Measurements from ENCODE around the gene MCF2L2. TPM values are rescaled to one million over a fixed set of nuclear protein-coding genes. Genes with fewer than 3 reads are reported as not detected.

MCF2L2 gene
- total RNA-seq, 3 donors from 2014 or later (not counting 1 experiment from before 2014, with no cell fraction given): 2.2 to 4.9 (median 2.7) TPM

DNA sequence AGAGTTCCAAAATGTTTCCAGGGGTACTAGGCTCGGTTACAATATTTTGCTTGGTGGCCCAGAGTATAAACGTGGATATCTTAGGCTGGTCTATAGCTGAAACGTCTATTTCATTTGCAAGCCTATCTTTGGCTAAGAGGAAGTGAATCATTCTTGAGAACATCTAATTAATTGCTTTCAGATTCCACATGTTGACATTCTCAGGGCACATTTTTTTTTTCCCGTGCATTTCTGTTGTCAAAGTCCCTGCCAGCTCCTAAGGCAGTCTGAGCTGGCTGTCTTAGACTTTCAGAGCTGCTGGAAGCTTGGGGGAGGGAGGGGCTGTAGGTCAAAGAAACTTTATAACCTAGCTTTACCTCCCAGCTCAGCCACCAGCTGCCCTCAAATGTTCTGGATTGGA is 242.7 kb downstream of the MCF2L2 start:
- Mint-ChIP-seq H3K4me3 (no peak overlapping the region), H3K36me3 (no peaks in the 10 kb centered on the region), H3K9me3 (no peaks in the 10 kb centered on the region), H3K27me3 (ENCODE audit: low read depth in 2 of 2) (peaks cover 2 to 9% of the 10 kb centered on the region in 2 donors), H3K27ac (no peak overlapping the region), H3K4me1 (no peaks in the 10 kb centered on the region)
- no peak overlapping the region for H3K4me3 ChIP-seq (ENCODE audit: low read length)
- DNase-seq: no peak
- intact Hi-C loops (cut with micrococcal nuclease): loop anchor here (5.0 kb wide), 1 partner anchor 63 kb away; no protein-coding TSS in a partner anchor
- TF ChIP-seq, protein P1, sequence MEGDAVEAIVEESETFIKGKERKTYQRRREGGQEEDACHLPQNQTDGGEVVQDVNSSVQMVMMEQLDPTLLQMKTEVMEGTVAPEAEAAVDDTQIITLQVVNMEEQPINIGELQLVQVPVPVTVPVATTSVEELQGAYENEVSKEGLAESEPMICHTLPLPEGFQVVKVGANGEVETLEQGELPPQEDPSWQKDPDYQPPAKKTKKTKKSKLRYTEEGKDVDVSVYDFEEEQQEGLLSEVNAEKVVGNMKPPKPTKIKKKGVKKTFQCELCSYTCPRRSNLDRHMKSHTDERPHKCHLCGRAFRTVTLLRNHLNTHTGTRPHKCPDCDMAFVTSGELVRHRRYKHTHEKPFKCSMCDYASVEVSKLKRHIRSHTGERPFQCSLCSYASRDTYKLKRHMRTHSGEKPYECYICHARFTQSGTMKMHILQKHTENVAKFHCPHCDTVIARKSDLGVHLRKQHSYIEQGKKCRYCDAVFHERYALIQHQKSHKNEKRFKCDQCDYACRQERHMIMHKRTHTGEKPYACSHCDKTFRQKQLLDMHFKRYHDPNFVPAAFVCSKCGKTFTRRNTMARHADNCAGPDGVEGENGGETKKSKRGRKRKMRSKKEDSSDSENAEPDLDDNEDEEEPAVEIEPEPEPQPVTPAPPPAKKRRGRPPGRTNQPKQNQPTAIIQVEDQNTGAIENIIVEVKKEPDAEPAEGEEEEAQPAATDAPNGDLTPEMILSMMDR (IDR thresholded peaks at IDR 0.05): no peak
- 33% methylated on average over 4 of the region's 4 CpGs for WGBS (ENCODE audit: insufficient coverage)
- H3K27me3 ChIP-seq (ENCODE audit: control insufficient read depth, insufficient read depth, low read length): no peaks in the 10 kb centered on the region
- H3K27ac ChIP-seq (ENCODE audit: low read length): no peak overlapping the region
- no peaks in the 10 kb centered on the region for H3K4me1 ChIP-seq (ENCODE audit: control insufficient read depth, insufficient read depth, low read length)
- no peak for ATAC-seq
- H3K36me3 ChIP-seq (ENCODE audit: control insufficient read depth, insufficient read depth, low read length): no peaks in the 10 kb centered on the region
- H3K9me3 ChIP-seq (ENCODE audit: control insufficient read depth, insufficient read depth, low read length): no peaks in the 10 kb centered on the region

DNA sequence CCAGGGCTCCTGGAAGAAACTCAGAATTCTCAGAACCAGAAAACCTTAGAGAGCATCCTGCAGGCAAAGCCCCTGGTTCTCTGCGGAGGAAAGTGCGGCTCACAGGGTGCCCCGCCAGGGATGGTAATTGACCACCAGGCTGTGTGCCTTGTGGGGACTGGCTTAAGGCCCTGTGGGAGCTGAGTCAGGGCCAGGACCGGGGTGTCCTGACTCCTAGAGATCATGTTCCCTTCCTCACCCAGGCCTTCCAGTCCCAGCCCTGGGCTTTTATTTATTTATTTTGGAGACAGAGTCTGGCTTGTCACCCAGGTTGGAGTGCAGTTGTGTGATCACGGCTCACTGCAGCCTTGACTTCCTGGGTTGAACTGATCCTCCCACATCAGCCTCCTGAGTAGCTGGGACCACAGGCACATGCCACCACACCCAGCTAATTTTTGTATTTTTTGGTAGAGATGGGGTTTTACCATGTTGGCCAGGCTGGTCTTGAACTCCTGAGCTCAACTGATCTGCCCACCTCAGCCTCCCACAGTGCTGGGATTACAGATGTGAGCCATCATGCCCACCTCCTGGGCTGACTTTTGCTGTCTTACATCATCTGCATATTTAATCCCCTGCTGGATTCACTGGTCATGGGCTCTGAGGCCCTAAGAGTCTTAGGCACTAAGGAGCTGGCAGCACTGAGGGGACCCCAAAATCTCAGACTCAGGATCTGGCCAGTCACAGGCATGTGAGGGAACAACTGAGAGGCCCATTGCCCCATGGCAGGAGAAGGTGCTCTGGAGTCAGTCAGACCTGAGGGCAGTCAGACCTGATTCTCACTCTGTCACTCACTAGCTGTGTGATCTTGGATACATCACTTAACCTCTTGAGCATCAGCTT is 245.4 kb downstream of the MCF2L2 start:
- Mint-ChIP-seq H3K9me3 (no peaks in the 10 kb centered on the region), H3K4me3 (no peak overlapping the region), H3K27ac (peak overlapping the region in 1 of 2 donors; percentile 27), H3K36me3 (no peaks in the 10 kb centered on the region), H3K27me3 (ENCODE audit: low read depth in 2 of 2) (peaks cover 15 to 29% of the 10 kb centered on the region in 2 donors), H3K4me1 (peaks cover 0 to 10% of the 10 kb centered on the region in 2 donors)
- Histone ChIP-seq H3K4me3 (ENCODE audit: low read length) (no peak overlapping the region), H3K27me3 (ENCODE audit: control insufficient read depth, insufficient read depth, low read length) (peaks cover 11% of the 10 kb centered on the region), H3K9me3 (ENCODE audit: control insufficient read depth, insufficient read depth, low read length) (no peaks in the 10 kb centered on the region), H3K36me3 (ENCODE audit: control insufficient read depth, insufficient read depth, low read length) (no peaks in the 10 kb centered on the region), H3K27ac (ENCODE audit: low read length) (no peak overlapping the region), H3K4me1 (ENCODE audit: control insufficient read depth, insufficient read depth, low read length) (peaks cover 13% of the 10 kb centered on the region)
- ATAC-seq (no peak), DNase-seq (no peak)
- TF ChIP-seq, protein P1 (IDR thresholded peaks at IDR 0.05): no peak
- WGBS (ENCODE audit: insufficient coverage): 87% methylated on average over 5 of the region's 5 CpGs
- intact Hi-C loops (cut with micrococcal nuclease): no loop called here

DNA sequence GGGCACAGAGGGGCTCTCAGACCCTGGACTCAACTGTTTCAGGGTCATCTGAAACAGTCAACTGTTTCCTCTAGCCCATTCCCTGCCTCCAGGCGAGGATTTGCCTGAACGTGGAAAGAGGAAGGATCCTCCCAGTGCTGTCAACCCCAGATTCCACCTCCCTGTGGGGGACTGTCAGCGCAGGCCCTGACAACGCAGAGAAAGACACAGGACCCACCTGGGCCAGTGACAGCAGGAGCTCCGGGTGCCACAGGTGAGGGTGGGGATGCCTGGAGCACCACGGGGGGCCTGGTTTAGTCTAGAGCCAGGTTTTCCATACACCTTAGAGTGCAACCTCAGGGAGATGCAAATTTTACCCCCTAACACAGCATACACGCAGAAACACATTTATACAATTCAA is 246.3 kb downstream of the MCF2L2 start:
- Histone ChIP-seq H3K4me1 (ENCODE audit: control insufficient read depth, insufficient read depth, low read length) (peaks cover 13% of the 10 kb centered on the region), H3K36me3 (ENCODE audit: control insufficient read depth, insufficient read depth, low read length) (no peaks in the 10 kb centered on the region), H3K27me3 (ENCODE audit: control insufficient read depth, insufficient read depth, low read length) (peaks cover 11% of the 10 kb centered on the region), H3K4me3 (ENCODE audit: low read length) (no peak overlapping the region), H3K27ac (ENCODE audit: low read length) (no peak overlapping the region), H3K9me3 (ENCODE audit: control insufficient read depth, insufficient read depth, low read length) (no peaks in the 10 kb centered on the region)
- ATAC-seq: no peak
- Mint-ChIP-seq H3K4me3 (no peak overlapping the region), H3K4me1 (peaks cover 0 to 10% of the 10 kb centered on the region in 2 donors), H3K27me3 (ENCODE audit: low read depth in 2 of 2) (peaks cover 15 to 29% of the 10 kb centered on the region in 2 donors), H3K9me3 (no peaks in the 10 kb centered on the region), H3K36me3 (no peaks in the 10 kb centered on the region), H3K27ac (no peak overlapping the region)
- intact Hi-C loops (cut with micrococcal nuclease): no loop called here
- DNase-seq: no peak
- TF ChIP-seq, protein P1 (IDR thresholded peaks at IDR 0.05): no peak
- 90% methylated on average over 7 of the region's 7 CpGs for WGBS (ENCODE audit: insufficient coverage)

Measured in natural killer cell (primary cell).